Endothelial cell of umbilical vein (primary cell): ENCODE results near the gene UNC93B1. TPM values are rescaled to one million over a fixed set of nuclear protein-coding genes. Genes with fewer than 3 reads are reported as not detected.

Experiments
- BruUV-seq: library from RNA; stranded (reverse); fragments of 400-500 nt; replicated peaks from 2 replicates; lab custom pipeline; 2021; lab: Mats Ljungman, UMichigan
- CTCF ChIA-PET: fragments of 300-600, 350-600 bp; sonication (Branson Sonifier 250); formaldehyde crosslinking; loops from one replicate; lab custom pipeline; 2021; ENCODE audit warnings: antibody characterized with exemption, inconsistent platforms; lab: Charles Lee
- POLR2A ChIA-PET: fragments of 300-600, 350-600 bp; sonication (Branson Sonifier 250); formaldehyde crosslinking; loops from one replicate; lab custom pipeline; 2021; ENCODE audit warnings: antibody characterized with exemption, inconsistent platforms; lab: Charles Lee
- DNase-seq: peaks from one replicate; pipeline ENCODE4 v3.0.0-alpha.2; 2011; ENCODE audit warnings: low read depth, low spot score
- FAIRE-seq: peaks from 2 replicates; lab custom pipeline; 2011; peaks lifted over from hg19 to GRCh38; lab: Jason Lieb, UNC
- H2AFZ ChIP-seq: 2 replicates; pipeline ENCODE4 v1.6.0; 2012; ENCODE audit warnings: low read depth, low read length, control low read depth, inconsistent platforms
- H3K27ac ChIP-seq: 2 replicates; pipeline ENCODE4 v1.5.1; 2011; ENCODE audit warnings: low read depth, mild to moderate bottlenecking, control low read depth, low read length, moderate library complexity; ENCODE audit not compliant: insufficient read depth
- H3K27me3 ChIP-seq, 2 experiments: 2 replicates each; pipeline versions ENCODE4 v1.6.0 to v1.6.1; 2011; ENCODE audit warnings: low read length in 2 of 2, mixed read lengths in 1 of 2; ENCODE audit not compliant: control insufficient read depth in 2 of 2, insufficient read depth in 2 of 2
- H3K36me3 ChIP-seq, 2 experiments: 2 replicates in 1 of 2; 3 replicates in 1 of 2; pipeline ENCODE4 v1.5.1; 2011; ENCODE audit warnings: low read length in 2 of 2, mild to moderate bottlenecking in 1 of 2, moderate library complexity in 1 of 2; ENCODE audit not compliant: control insufficient read depth in 2 of 2, insufficient read depth in 2 of 2; ENCODE audit errors: extremely low read depth in 1 of 2
- H3K4me1 ChIP-seq: 3 replicates; pipeline ENCODE4 v1.5.1; 2011; ENCODE audit warnings: mild to moderate bottlenecking, low read length; ENCODE audit not compliant: control insufficient read depth, insufficient read depth; ENCODE audit errors: extremely low read depth
- H3K4me2 ChIP-seq: 2 replicates; pipeline ENCODE4 v1.6.1; 2011; ENCODE audit warnings: low read length, control low read depth, mixed read lengths; ENCODE audit not compliant: insufficient read depth
- H3K4me3 ChIP-seq, 3 experiments: fragments of 200-600 bp in 1 of 3; sonication (generic), shearing (Covaris generic) in 1 of 3; replicated peaks in 1 of 3; 2 replicates each; pipeline ENCODE4 v1.5.1; 2011 to 2016; ENCODE audit warnings: control low read depth in 3 of 3, low read length in 3 of 3, mild to moderate bottlenecking in 2 of 3, inconsistent platforms in 1 of 3, low read depth in 1 of 3, moderate library complexity in 1 of 3; ENCODE audit not compliant: insufficient read depth in 1 of 3
- H3K79me2 ChIP-seq: 2 replicates; pipeline ENCODE4 v1.6.0; 2012; ENCODE audit warnings: low read length, inconsistent platforms; ENCODE audit not compliant: control insufficient read depth, insufficient read depth
- H3K9ac ChIP-seq: replicated peaks from 2 replicates; pipeline ENCODE3; 2011; ENCODE audit warnings: low read length, control low read depth; ENCODE audit not compliant: insufficient read depth; ENCODE audit errors: extremely low read depth
- H3K9me1 ChIP-seq: replicated peaks from 3 replicates; pipeline ENCODE4 v1.6.0; 2011; ENCODE audit warnings: mild to moderate bottlenecking, low read length; ENCODE audit not compliant: control insufficient read depth, insufficient read depth; ENCODE audit errors: extremely low read depth
- H3K9me3 ChIP-seq: replicated peaks from 2 replicates; pipeline ENCODE4 v1.5.1; 2012; ENCODE audit warnings: low read length, inconsistent platforms; ENCODE audit not compliant: control insufficient read depth, insufficient read depth
- H4K20me1 ChIP-seq: replicated peaks from 2 replicates; pipeline ENCODE3; 2011; ENCODE audit warnings: mild to moderate bottlenecking, low read length; ENCODE audit not compliant: control insufficient read depth, insufficient read depth; ENCODE audit errors: extremely low read depth
- GATA2 ChIP-seq: IDR thresholded peaks from 2 replicates; pipeline ENCODE4 v1.7.0; 2011; ENCODE audit warnings: low read depth, mild to moderate bottlenecking, moderate library complexity, mixed read lengths, low read length; ENCODE audit not compliant: insufficient read length, insufficient read depth
- JUN ChIP-seq: IDR thresholded peaks from 2 replicates; pipeline ENCODE4 v1.6.1; 2011; ENCODE audit warnings: borderline replicate concordance, low read depth; ENCODE audit not compliant: insufficient read length, insufficient read depth
- MAX ChIP-seq: IDR thresholded peaks from 2 replicates; pipeline ENCODE4 v1.6.1; 2011; ENCODE audit not compliant: insufficient read depth, insufficient read length
- MYC ChIP-seq: IDR thresholded peaks from one replicate; pipeline ENCODE4 v1.6.1; 2011; ENCODE audit warnings: mild to moderate bottlenecking, low read depth, low read length
- POLR2AphosphoS5 ChIP-seq: IDR thresholded peaks from 2 replicates; pipeline ENCODE4 v1.6.1; 2012; ENCODE audit warnings: low read depth, mild to moderate bottlenecking, control low read depth, low read length, moderate library complexity; ENCODE audit not compliant: insufficient read depth
- dilution Hi-C: fragments of 300-500 bp; cut with MboI; formaldehyde crosslinking; loops from one replicate; pipeline ENCODE4 v1.15.0; 2019; ENCODE audit warnings: low sequenced_read_pairs; ENCODE audit not compliant: extremely low pct_ligation_motif_present
- intact Hi-C: fragments of 100-400 bp; cut with micrococcal nuclease; formaldehyde crosslinking; loops from one replicate; pipeline ENCODE4 v1.10.0; 2022
- polyA plus RNA-seq, 4 experiments: library from polyadenylated mRNA; depleted of rRNA in 3 of 4; stranded (reverse) in 3 of 4; unstranded in 1 of 4; fragments of >200 nt; gene quantifications; 2 replicates each; pipeline versions ENCODE4 v1.2.1 to v1.2.3, GENCODE V29; 2011 to 2012; ENCODE audit warnings: missing spikeins in 1 of 4
- total RNA-seq: library from RNA; stranded (reverse); gene quantifications from 2 replicates; pipeline ENCODE4 v1.2.3, GENCODE V29; 2021

The UNC93B1 gene
- total and polyA plus RNA-seq, 2 donors (not counting 3 experiments of a cell fraction or from before 2014, with no cell fraction given): 10.6 to 18.9 TPM

- H3K36me3 ChIP-seq: no peaks in the 10 kb centered on the region
- ChIA-PET CTCF (interaction anchor here (2.6 kb wide), 1 partner anchor 197 kb away, joined by 12 read pairs; no protein-coding TSS in a partner anchor), POLR2A (no interaction called here)
- FAIRE-seq: no peak
- no peak for DNase-seq
- H3K4me2 ChIP-seq: no peak overlapping the region
- BruUV-seq: no TSS peak
- H3K4me3 ChIP-seq: no peak overlapping the region
- H3K79me2 ChIP-seq: no peaks in the 10 kb centered on the region
- peaks cover 7% of the 10 kb centered on the region for H3K4me1 ChIP-seq
- TF ChIP-seq POLR2AphosphoS5: no peak
- TF ChIP-seq MYC: no peak
- no peak for TF ChIP-seq JUN
- TF ChIP-seq MAX: no peak
- TF ChIP-seq GATA2: no peak
- no peak overlapping the region for H3K27ac ChIP-seq
- no peaks in the 10 kb centered on the region for H4K20me1 ChIP-seq
- H3K9ac ChIP-seq: no peak overlapping the region
- H3K9me1 ChIP-seq: no peaks in the 10 kb centered on the region
- no peaks in the 10 kb centered on the region for H3K9me3 ChIP-seq
- H3K27me3 ChIP-seq: no peaks in the 10 kb centered on the region
- H2AFZ ChIP-seq: no peak overlapping the region
- dilution Hi-C loops: no loop called here
- intact Hi-C loops: no loop called here
Observed at GRCh38 chr11:68008381-68009337, 4.8 kb upstream of the UNC93B1 start.
